HG03045 (cell line): ENCODE data around the gene DENND2C.

Source experiments
- ATAC-seq: cut with Tn5 transposase; IDR thresholded peaks from one replicate; pipeline ENCODE4 v1.9.1; 2021; ENCODE audit warnings: mild to moderate bottlenecking, moderate library complexity; ENCODE audit not compliant: unreplicated experiment

Gene DENND2C

GRCh38 chr1:114550336-114550735 is 119.5 kb downstream of the DENND2C start:
- no peak for ATAC-seq

DNA sequence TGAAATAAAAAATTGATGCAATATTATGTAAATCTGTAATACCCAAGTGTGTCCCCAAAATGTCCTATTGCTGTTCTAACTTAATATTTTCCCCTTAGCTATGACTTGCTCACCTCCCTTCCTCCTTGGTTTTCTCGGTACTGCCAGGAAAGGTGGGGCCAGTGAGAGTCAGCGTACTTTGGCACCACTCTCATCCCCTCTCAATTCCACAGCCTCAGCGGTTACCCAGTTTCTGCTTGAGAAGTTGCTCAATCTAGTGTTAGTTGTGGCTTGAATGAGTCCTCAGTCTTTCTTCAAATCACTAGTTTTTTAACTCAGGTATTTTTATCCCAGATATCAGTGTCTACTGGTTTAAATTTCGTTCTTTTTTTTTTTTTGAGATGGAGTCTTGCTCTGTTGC is 120.7 kb downstream of the DENND2C start:
- no peak for ATAC-seq

DNA sequence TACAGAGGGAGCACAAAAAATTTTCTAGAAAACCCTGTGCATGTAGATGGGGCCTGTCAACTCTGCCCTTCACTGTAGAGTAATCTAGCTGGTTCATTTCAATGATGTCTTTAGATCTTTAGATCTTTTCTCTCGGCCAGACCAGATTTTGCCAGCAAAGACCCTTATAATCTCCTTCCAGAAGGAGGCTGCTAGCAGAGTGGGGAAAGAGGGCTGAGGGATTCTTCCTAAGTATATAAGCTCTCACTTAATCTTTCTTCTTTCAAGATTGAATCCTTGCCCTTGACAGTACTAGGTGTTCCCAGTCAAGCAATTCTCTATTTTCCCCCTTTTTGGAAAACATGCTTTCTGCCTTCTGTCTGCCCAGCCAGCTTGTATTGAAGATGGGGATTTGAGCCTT is 122.8 kb downstream of the DENND2C start:
- ATAC-seq: no peak

- ATAC-seq: no peak
Observed at GRCh38 chr1:114545796-114546195, 124.1 kb downstream of the DENND2C start.

DNA sequence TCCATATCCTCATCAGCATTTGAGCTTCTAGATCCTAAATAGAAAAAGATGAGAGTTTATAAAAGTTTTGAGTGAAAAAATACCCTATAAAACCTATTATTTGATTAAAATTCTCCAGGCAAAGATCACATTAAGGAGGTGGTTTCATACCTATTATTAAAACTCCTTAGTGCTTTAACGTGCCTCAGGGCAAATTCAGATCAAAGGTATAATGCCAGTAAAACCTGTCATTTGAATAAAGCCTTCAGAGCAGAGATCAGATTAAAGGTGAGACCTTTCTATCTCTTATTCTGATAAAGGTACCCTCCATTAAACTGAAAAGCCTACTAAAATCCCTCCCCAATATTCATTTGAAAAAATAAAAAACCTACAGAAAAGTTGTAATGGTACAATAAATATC is 124.5 kb downstream of the DENND2C start:
- ATAC-seq: no peak

DNA sequence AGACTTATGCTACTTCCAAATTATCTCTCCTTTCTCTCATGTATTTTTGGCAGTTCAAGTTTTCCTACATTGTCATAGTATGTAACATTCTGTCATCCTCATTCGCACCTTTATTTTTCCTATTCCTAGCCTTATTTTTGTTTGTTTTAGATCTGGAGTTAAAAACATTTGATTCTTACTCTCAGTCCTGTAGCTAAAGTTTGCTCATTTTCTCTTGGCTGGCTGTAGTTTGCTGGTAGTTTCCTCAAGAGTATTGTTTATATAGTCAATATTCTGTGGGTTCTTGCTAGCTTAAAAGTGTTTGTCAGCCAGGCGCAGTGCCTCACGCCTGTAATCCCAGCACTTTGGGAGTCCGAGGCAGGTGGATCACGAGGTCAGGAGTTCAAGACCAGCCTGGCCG is 129.0 kb downstream of the DENND2C start:
- no peak for ATAC-seq

- no peak for ATAC-seq
Observed at GRCh38 chr1:114540272-114540671, 129.6 kb downstream of the DENND2C start.

DNA sequence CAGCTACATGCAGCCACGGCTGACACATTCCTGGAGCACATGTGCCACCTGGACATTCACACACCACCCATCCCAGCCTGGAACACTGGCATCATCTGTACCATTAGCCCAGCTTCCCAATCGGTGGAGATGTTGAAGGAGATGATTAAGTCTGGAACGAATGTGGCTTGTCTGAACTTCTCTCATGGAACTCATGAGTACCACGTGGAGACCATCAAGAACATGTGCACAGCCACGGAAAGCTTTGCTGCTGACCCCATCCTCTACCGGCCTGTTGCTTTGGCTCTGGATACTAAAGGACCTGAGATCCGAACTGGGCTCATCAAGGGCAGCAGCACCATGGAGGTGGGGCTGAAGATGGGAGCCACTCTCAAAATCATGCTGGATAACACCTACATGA is 133.8 kb downstream of the DENND2C start:
- no peak for ATAC-seq

DNA sequence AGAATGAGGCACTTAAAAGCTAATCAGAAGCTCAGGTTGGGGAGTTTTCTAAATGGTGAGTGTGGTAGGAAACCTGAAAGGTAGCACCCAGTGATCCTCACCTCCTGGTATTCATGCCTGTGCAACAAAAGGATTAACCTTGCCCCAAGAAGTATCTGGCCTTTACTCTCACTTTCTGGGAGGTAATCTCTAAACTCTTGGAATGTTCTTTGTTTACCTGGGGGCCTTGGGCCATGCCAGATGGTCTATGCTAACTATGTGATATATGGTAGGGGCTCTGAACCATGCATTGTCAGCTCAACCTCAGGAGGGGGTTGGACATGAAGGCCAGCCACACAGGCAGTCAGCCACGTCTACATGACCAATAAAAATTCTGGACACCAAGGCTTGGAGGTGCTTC is 134.4 kb downstream of the DENND2C start:
- no peak for ATAC-seq
